GM18502 (cell line): ENCODE results near the gene RAB42.
"Not testable (repeated sequence)": the region's sequence is repeated elsewhere in the genome, so short reads cannot be mapped to it uniquely, and the experiment has no call there.

Experiments
- ATAC-seq: cut with Tn5 transposase; IDR thresholded peaks from one replicate; pipeline ENCODE4 v1.9.1; 2021; ENCODE audit warnings: mild to moderate bottlenecking; ENCODE audit not compliant: unreplicated experiment, poor library complexity

Gene RAB42

GRCh38 chr1:28581531-28582247 is 10.4 kb upstream of the RAB42 start:
- ATAC-seq, result peak; percentile 85

GRCh38 chr1:28582248-28582615 is 9.8 kb upstream of the RAB42 start:
- no peak for ATAC-seq

- not testable (repeated sequence) for ATAC-seq
Measured at GRCh38 chr1:28586585-28587391, 5.3 kb upstream of the RAB42 start.

GRCh38 chr1:28592321-28593071 is 431 bp downstream of the RAB42 start:
- ATAC-seq, result no peak

GRCh38 chr1:28593988-28594356 is 1.9 kb downstream of the RAB42 start:
- ATAC-seq, result not testable (repeated sequence)

- ATAC-seq, result not testable (repeated sequence)
Measured at GRCh38 chr1:28594686-28595411, 2.8 kb downstream of the RAB42 start.

GRCh38 chr1:28595412-28596191 is 3.5 kb downstream of the RAB42 start:
- no peak for ATAC-seq

GRCh38 chr1:28596276-28596675 is 4.2 kb downstream of the RAB42 start:
- ATAC-seq, result not testable (repeated sequence)

GRCh38 chr1:28601696-28602095 is 9.6 kb downstream of the RAB42 start:
- ATAC-seq, result no peak

GRCh38 chr1:28602536-28603439 is 10.7 kb downstream of the RAB42 start:
- ATAC-seq, result no peak

GRCh38 chr1:28604411-28604810 is 12.3 kb downstream of the RAB42 start:
- ATAC-seq, result no peak

GRCh38 chr1:28604962-28605361 is 12.9 kb downstream of the RAB42 start:
- ATAC-seq, result no peak

- no peak for ATAC-seq
Measured at GRCh38 chr1:28606771-28607170, 14.7 kb downstream of the RAB42 start.

GRCh38 chr1:28613175-28613574 is 21.1 kb downstream of the RAB42 start:
- no peak for ATAC-seq

GRCh38 chr1:28631713-28632112 is 39.6 kb downstream of the RAB42 start:
- ATAC-seq, result no peak

- ATAC-seq, result no peak
Measured at GRCh38 chr1:28632560-28632959, 40.5 kb downstream of the RAB42 start.

GRCh38 chr1:28640766-28641165 is 48.7 kb downstream of the RAB42 start:
- no peak for ATAC-seq

GRCh38 chr1:28642056-28642846 is 50.2 kb downstream of the RAB42 start:
- ATAC-seq, result peak; percentile 26
